GM10266 (cell line): Measurements from ENCODE around the gene PDZRN3.

ENCODE experiments used
- DNase-seq: peaks from one replicate; pipeline ENCODE4 v3.0.0; 2012; ENCODE audit errors: extremely low spot score
- CTCF ChIP-seq: IDR thresholded peaks from 2 replicates; pipeline ENCODE4 v1.5.1; 2012; ENCODE audit warnings: mild to moderate bottlenecking, low read depth; ENCODE audit not compliant: control insufficient read depth, insufficient read depth; ENCODE audit errors: missing control alignments

Gene PDZRN3

GRCh38 chr3:73379465-73379864, 245.3 kb downstream of the PDZRN3 start:
- TF ChIP-seq CTCF, result no peak
- no peak for DNase-seq

GRCh38 chr3:73378207-73378606, 246.5 kb downstream of the PDZRN3 start:
- DNase-seq, result no peak
- TF ChIP-seq CTCF, result no peak

GRCh38 chr3:73365756-73366397, 258.9 kb downstream of the PDZRN3 start:
- no peak for TF ChIP-seq CTCF
- DNase-seq, result no peak

GRCh38 chr3:73364517-73364916, 260.2 kb downstream of the PDZRN3 start:
- no peak for DNase-seq
- no peak for TF ChIP-seq CTCF

- no peak for DNase-seq
- no peak for TF ChIP-seq CTCF
These were observed 261.6 kb downstream of the PDZRN3 start for GRCh38 chr3:73363093-73363492.

GRCh38 chr3:73361591-73361990, 263.1 kb downstream of the PDZRN3 start:
- no peak for TF ChIP-seq CTCF
- no peak for DNase-seq

GRCh38 chr3:73353649-73354217, 271.0 kb downstream of the PDZRN3 start:
- TF ChIP-seq CTCF, result no peak
- DNase-seq, result no peak
